Parathyroid adenoma (tissue), 2 donors: Measurements from ENCODE around the gene SHROOM3.

Source experiments
- H2AFZ ChIP-seq: fragments of 300-600 bp; sonication (generic); one replicate; pipeline ENCODE4 v1.7.0; 2017; ENCODE audit warnings: antibody characterized with exemption, mild to moderate bottlenecking
- H3K27ac ChIP-seq: fragments of 300-600 bp; sonication (generic); one replicate; pipeline ENCODE4 v1.7.0; 2017
- H3K27me3 ChIP-seq: fragments of 300-600 bp; sonication (generic); one replicate; pipeline ENCODE4 v1.7.0; 2017; ENCODE audit warnings: low read length; ENCODE audit not compliant: control insufficient read depth, insufficient read depth
- H3K36me3 ChIP-seq: fragments of 300-600 bp; sonication (generic); one replicate; pipeline ENCODE4 v1.7.0; 2017; ENCODE audit warnings: low read length; ENCODE audit not compliant: control insufficient read depth, insufficient read depth
- H3K4me1 ChIP-seq: fragments of 300-600 bp; sonication (generic); one replicate; pipeline ENCODE4 v1.7.0; 2017; ENCODE audit warnings: control low read depth
- H3K4me2 ChIP-seq: fragments of 300-600 bp; sonication (generic); one replicate; pipeline ENCODE4 v1.7.0; 2017; ENCODE audit warnings: low read length
- H3K4me3 ChIP-seq: fragments of 300-600 bp; sonication (generic); one replicate; pipeline ENCODE4 v1.7.0; 2017; ENCODE audit warnings: low read depth, low read length
- H3K79me2 ChIP-seq: fragments of 300-600 bp; sonication (generic); one replicate; pipeline ENCODE4 v1.7.0; 2017; ENCODE audit warnings: control low read depth
- H3K9ac ChIP-seq: fragments of 300-600 bp; sonication (generic); one replicate; pipeline ENCODE4 v1.7.0; 2017; ENCODE audit warnings: mild to moderate bottlenecking
- H3K9me3 ChIP-seq: fragments of 300-600 bp; sonication (generic); one replicate; pipeline ENCODE4 v1.7.0; 2017; ENCODE audit warnings: low read length; ENCODE audit not compliant: control insufficient read depth
- CTCF ChIP-seq: fragments of 300-600 bp; sonication (generic); IDR thresholded peaks from one replicate; pipeline ENCODE4 v1.7.0; 2017; ENCODE audit warnings: antibody characterized with exemption, mild to moderate bottlenecking
- donor health status: primary hyperparathyroidism.

Gene SHROOM3

GRCh38 chr4:76689145-76689817 lies 254.3 kb downstream of the SHROOM3 start:
- H3K27ac ChIP-seq, result peak overlapping the region; percentile 75
- no peaks in the 10 kb centered on the region for H3K27me3 ChIP-seq
- H3K4me2 ChIP-seq, result peak overlapping the region; percentile 85
- H3K79me2 ChIP-seq, result no peaks in the 10 kb centered on the region
- peak overlapping the region; percentile 75 for H2AFZ ChIP-seq
- no peak overlapping the region for H3K9ac ChIP-seq
- H3K4me3 ChIP-seq, result peak overlapping the region; percentile 60
- no peak for TF ChIP-seq CTCF
- no peaks in the 10 kb centered on the region for H3K9me3 ChIP-seq
- H3K36me3 ChIP-seq, result no peaks in the 10 kb centered on the region
- H3K4me1 ChIP-seq, result peaks cover 11% of the 10 kb centered on the region

GRCh38 chr4:76690011-76690905 lies 255.2 kb downstream of the SHROOM3 start:
- H3K9ac ChIP-seq, result no peak overlapping the region
- peak overlapping the region; percentile 64 for H2AFZ ChIP-seq
- peak overlapping the region; percentile 48 for H3K4me3 ChIP-seq
- H3K36me3 ChIP-seq, result no peaks in the 10 kb centered on the region
- H3K4me1 ChIP-seq, result peaks cover 11% of the 10 kb centered on the region
- H3K27ac ChIP-seq, result peak overlapping the region; percentile 75
- peaks cover 5% of the 10 kb centered on the region for H3K79me2 ChIP-seq
- no peaks in the 10 kb centered on the region for H3K9me3 ChIP-seq
- peak overlapping the region; percentile 75 for H3K4me2 ChIP-seq
- TF ChIP-seq CTCF, result no peak
- H3K27me3 ChIP-seq, result no peaks in the 10 kb centered on the region

- Histone ChIP-seq H3K4me1 (peaks cover 11% of the 10 kb centered on the region), H2AFZ (no peak overlapping the region), H3K79me2 (peaks cover 5% of the 10 kb centered on the region), H3K4me3 (peak overlapping the region; percentile 48), H3K9me3 (no peaks in the 10 kb centered on the region), H3K9ac (no peak overlapping the region), H3K27me3 (no peaks in the 10 kb centered on the region), H3K36me3 (no peaks in the 10 kb centered on the region), H3K4me2 (peak overlapping the region; percentile 75), H3K27ac (peak overlapping the region; percentile 75)
- TF ChIP-seq CTCF, result no peak
Observed at GRCh38 chr4:76690906-76691275, 255.9 kb downstream of the SHROOM3 start.

GRCh38 chr4:76691807-76692582 lies 257.0 kb downstream of the SHROOM3 start:
- Histone ChIP-seq H3K27ac (no peak overlapping the region), H3K4me1 (peaks cover 11% of the 10 kb centered on the region), H2AFZ (no peak overlapping the region), H3K79me2 (peaks cover 5% of the 10 kb centered on the region), H3K4me2 (no peak overlapping the region), H3K4me3 (no peak overlapping the region), H3K27me3 (no peaks in the 10 kb centered on the region), H3K9me3 (no peaks in the 10 kb centered on the region), H3K9ac (no peak overlapping the region), H3K36me3 (no peaks in the 10 kb centered on the region)
- no peak for TF ChIP-seq CTCF
